ENCODE data around the gene TRDMT1. TPM values are rescaled to one million over a fixed set of nuclear protein-coding genes. Genes with fewer than 3 reads are reported as not detected.

TRDMT1 gene
- total RNA-seq, 1 experiment from 2014 or later = 8.3 TPM

- no peak overlapping the region for H2AFZ ChIP-seq (ENCODE audit: low read length)
- no peaks in the 10 kb centered on the region for H4K20me1 ChIP-seq (ENCODE audit: insufficient read depth, low read depth, low read length)
- no peak overlapping the region for H3K4me3 ChIP-seq (ENCODE audit: low read length)
- H3K9ac ChIP-seq (ENCODE audit: low read length) = no peak overlapping the region
- no peak overlapping the region for H3K4me2 ChIP-seq (ENCODE audit: low read depth, low read length, poor library complexity, severe bottlenecking)
- no peaks in the 10 kb centered on the region for H3K4me1 ChIP-seq (ENCODE audit: low read length)
- H3K79me2 ChIP-seq (ENCODE audit: low read length) = no peaks in the 10 kb centered on the region
- H3K9me2 ChIP-seq (replicated peaks; ENCODE audit: insufficient read depth, low read length) = no peaks in the 10 kb centered on the region
- no peak overlapping the region for H3K27ac ChIP-seq (ENCODE audit: low read length)
- no peaks in the 10 kb centered on the region for H3K9me3 ChIP-seq (ENCODE audit: low read length)
- H3K27me3 ChIP-seq (ENCODE audit: low read length) = no peaks in the 10 kb centered on the region
- H3K36me3 ChIP-seq (ENCODE audit: insufficient read depth, low read length) = no peaks in the 10 kb centered on the region
- DNase-seq = no peak
These were observed 61.1 kb downstream of the TRDMT1 start for GRCh38 chr10:17140386-17140761.

- Histone ChIP-seq H3K27ac (ENCODE audit: low read length) (no peak overlapping the region), H3K9me3 (ENCODE audit: low read length) (no peaks in the 10 kb centered on the region), H3K4me3 (ENCODE audit: low read length) (no peak overlapping the region), H3K4me2 (ENCODE audit: low read depth, low read length, poor library complexity, severe bottlenecking) (no peak overlapping the region), H3K9me2 (replicated peaks; ENCODE audit: insufficient read depth, low read length) (no peaks in the 10 kb centered on the region), H3K36me3 (ENCODE audit: insufficient read depth, low read length) (no peaks in the 10 kb centered on the region), H3K4me1 (ENCODE audit: low read length) (no peaks in the 10 kb centered on the region), H3K27me3 (ENCODE audit: low read length) (no peaks in the 10 kb centered on the region), H4K20me1 (ENCODE audit: insufficient read depth, low read depth, low read length) (no peaks in the 10 kb centered on the region), H3K9ac (ENCODE audit: low read length) (no peak overlapping the region), H3K79me2 (ENCODE audit: low read length) (no peaks in the 10 kb centered on the region), H2AFZ (ENCODE audit: low read length) (no peak overlapping the region)
- DNase-seq = no peak
These were observed 62.9 kb downstream of the TRDMT1 start for GRCh38 chr10:17138460-17139042.

- H3K4me3 ChIP-seq (ENCODE audit: low read length) = no peak overlapping the region
- H3K9me2 ChIP-seq (replicated peaks; ENCODE audit: insufficient read depth, low read length) = no peaks in the 10 kb centered on the region
- H3K27me3 ChIP-seq (ENCODE audit: low read length) = no peaks in the 10 kb centered on the region
- no peaks in the 10 kb centered on the region for H3K9me3 ChIP-seq (ENCODE audit: low read length)
- no peaks in the 10 kb centered on the region for H3K36me3 ChIP-seq (ENCODE audit: insufficient read depth, low read length)
- no peak overlapping the region for H3K9ac ChIP-seq (ENCODE audit: low read length)
- no peak overlapping the region for H3K4me2 ChIP-seq (ENCODE audit: low read depth, low read length, poor library complexity, severe bottlenecking)
- H2AFZ ChIP-seq (ENCODE audit: low read length) = no peak overlapping the region
- no peak for DNase-seq
- no peak overlapping the region for H3K27ac ChIP-seq (ENCODE audit: low read length)
- H4K20me1 ChIP-seq (ENCODE audit: insufficient read depth, low read depth, low read length) = no peaks in the 10 kb centered on the region
- no peaks in the 10 kb centered on the region for H3K79me2 ChIP-seq (ENCODE audit: low read length)
- no peaks in the 10 kb centered on the region for H3K4me1 ChIP-seq (ENCODE audit: low read length)
These were observed 66.7 kb downstream of the TRDMT1 start for GRCh38 chr10:17134737-17135260.

- Histone ChIP-seq H2AFZ (ENCODE audit: low read length) (no peak overlapping the region), H3K4me2 (ENCODE audit: low read depth, low read length, poor library complexity, severe bottlenecking) (no peak overlapping the region), H3K36me3 (ENCODE audit: insufficient read depth, low read length) (no peaks in the 10 kb centered on the region), H3K27ac (ENCODE audit: low read length) (no peak overlapping the region), H3K79me2 (ENCODE audit: low read length) (no peaks in the 10 kb centered on the region), H3K4me3 (ENCODE audit: low read length) (no peak overlapping the region), H3K9ac (ENCODE audit: low read length) (no peak overlapping the region), H3K9me2 (replicated peaks; ENCODE audit: insufficient read depth, low read length) (no peaks in the 10 kb centered on the region), H3K27me3 (ENCODE audit: low read length) (no peaks in the 10 kb centered on the region), H3K4me1 (ENCODE audit: low read length) (no peaks in the 10 kb centered on the region), H3K9me3 (ENCODE audit: low read length) (no peaks in the 10 kb centered on the region), H4K20me1 (ENCODE audit: insufficient read depth, low read depth, low read length) (no peaks in the 10 kb centered on the region)
- DNase-seq = no peak
These were observed 67.2 kb downstream of the TRDMT1 start for GRCh38 chr10:17134282-17134681.

GRCh38 chr10:17129741-17130140, 71.7 kb downstream of the TRDMT1 start, which contains the start of gene CUBN:
CUBN (minus strand) TSS chr10:17129811; CDS start chr10:17129765, 46 bp downstream.
- no peak for DNase-seq
- Histone ChIP-seq H3K4me1 (ENCODE audit: low read length) (no peaks in the 10 kb centered on the region), H3K36me3 (ENCODE audit: insufficient read depth, low read length) (no peaks in the 10 kb centered on the region), H3K27me3 (ENCODE audit: low read length) (0 out of 2 replicates have a peak, but pooled peaks cover 3% of the 10 kb centered on the region), H3K4me3 (ENCODE audit: low read length) (no peak within 1 kb of the TSS), H4K20me1 (ENCODE audit: insufficient read depth, low read depth, low read length) (no peaks in the 10 kb centered on the region), H2AFZ (ENCODE audit: low read length) (no peak within 1 kb of the TSS), H3K27ac (ENCODE audit: low read length) (no peak within 1 kb of the TSS), H3K9ac (ENCODE audit: low read length) (no peak within 1 kb of the TSS), H3K79me2 (ENCODE audit: low read length) (no peaks in the 10 kb centered on the region), H3K9me3 (ENCODE audit: low read length) (no peaks in the 10 kb centered on the region), H3K4me2 (ENCODE audit: low read depth, low read length, poor library complexity, severe bottlenecking) (no peak within 1 kb of the TSS), H3K9me2 (replicated peaks; ENCODE audit: insufficient read depth, low read length) (no peaks in the 10 kb centered on the region)

- DNase-seq = no peak
- Histone ChIP-seq H3K79me2 (ENCODE audit: low read length) (no peaks in the 10 kb centered on the region), H3K9me3 (ENCODE audit: low read length) (no peaks in the 10 kb centered on the region)
These were observed 73.2 kb downstream of the TRDMT1 start for GRCh38 chr10:17128261-17128660.

GRCh38 chr10:17126327-17126726, 75.1 kb downstream of the TRDMT1 start:
- Histone ChIP-seq H3K4me2 (ENCODE audit: low read depth, low read length, poor library complexity, severe bottlenecking) (no peak overlapping the region), H3K27me3 (ENCODE audit: low read length) (0 out of 2 replicates have a peak, but pooled peaks cover 3% of the 10 kb centered on the region), H3K9ac (ENCODE audit: low read length) (no peak overlapping the region), H3K4me1 (ENCODE audit: low read length) (no peaks in the 10 kb centered on the region), H3K9me2 (replicated peaks; ENCODE audit: insufficient read depth, low read length) (no peaks in the 10 kb centered on the region), H3K79me2 (ENCODE audit: low read length) (no peaks in the 10 kb centered on the region), H2AFZ (ENCODE audit: low read length) (no peak overlapping the region), H3K36me3 (ENCODE audit: insufficient read depth, low read length) (no peaks in the 10 kb centered on the region), H3K9me3 (ENCODE audit: low read length) (no peaks in the 10 kb centered on the region), H4K20me1 (ENCODE audit: insufficient read depth, low read depth, low read length) (no peaks in the 10 kb centered on the region), H3K4me3 (ENCODE audit: low read length) (no peak overlapping the region), H3K27ac (ENCODE audit: low read length) (no peak overlapping the region)
- DNase-seq = no peak

More at GRCh38 chr10:17128261-17128660, 73.2 kb downstream of the TRDMT1 start:
- H3K27me3 ChIP-seq (ENCODE audit: low read length) = 0 out of 2 replicates have a peak, but pooled peaks cover 3% of the 10 kb centered on the region
- no peak overlapping the region for H3K27ac ChIP-seq (ENCODE audit: low read length)
- H2AFZ ChIP-seq (ENCODE audit: low read length) = no peak overlapping the region
- no peak overlapping the region for H3K9ac ChIP-seq (ENCODE audit: low read length)
- no peak overlapping the region for H3K4me2 ChIP-seq (ENCODE audit: low read depth, low read length, poor library complexity, severe bottlenecking)
- H3K9me2 ChIP-seq (replicated peaks; ENCODE audit: insufficient read depth, low read length) = no peaks in the 10 kb centered on the region
- no peaks in the 10 kb centered on the region for H3K36me3 ChIP-seq (ENCODE audit: insufficient read depth, low read length)
- H3K4me1 ChIP-seq (ENCODE audit: low read length) = no peaks in the 10 kb centered on the region
- no peaks in the 10 kb centered on the region for H4K20me1 ChIP-seq (ENCODE audit: insufficient read depth, low read depth, low read length)
- no peak overlapping the region for H3K4me3 ChIP-seq (ENCODE audit: low read length)

GRCh38 chr10:17125206-17125893, 76.1 kb downstream of the TRDMT1 start:
- Histone ChIP-seq H3K79me2 (ENCODE audit: low read length) (no peaks in the 10 kb centered on the region), H3K4me1 (ENCODE audit: low read length) (no peaks in the 10 kb centered on the region), H3K9me2 (replicated peaks; ENCODE audit: insufficient read depth, low read length) (no peaks in the 10 kb centered on the region), H3K9me3 (ENCODE audit: low read length) (no peaks in the 10 kb centered on the region), H4K20me1 (ENCODE audit: insufficient read depth, low read depth, low read length) (no peaks in the 10 kb centered on the region), H3K27ac (ENCODE audit: low read length) (no peak overlapping the region), H3K4me3 (ENCODE audit: low read length) (no peak overlapping the region), H2AFZ (ENCODE audit: low read length) (no peak overlapping the region), H3K4me2 (ENCODE audit: low read depth, low read length, poor library complexity, severe bottlenecking) (no peak overlapping the region), H3K9ac (ENCODE audit: low read length) (no peak overlapping the region), H3K27me3 (ENCODE audit: low read length) (0 out of 2 replicates have a peak, but pooled peaks cover 3% of the 10 kb centered on the region), H3K36me3 (ENCODE audit: insufficient read depth, low read length) (no peaks in the 10 kb centered on the region)
- DNase-seq = no peak
